GM12801 (cell line): Measurements from ENCODE around the gene SH3RF2.

Experiments
- CTCF ChIP-seq: IDR thresholded peaks from one replicate; pipeline ENCODE4 v1.5.1; 2011; ENCODE audit warnings: control low read depth; ENCODE audit not compliant: insufficient read length; ENCODE audit errors: extremely low read depth

The SH3RF2 gene

GRCh38 chr5:146025681-146026080, 89.3 kb downstream of the SH3RF2 start:
- no peak for TF ChIP-seq CTCF

- TF ChIP-seq CTCF, result no peak
Measured at GRCh38 chr5:146026307-146027010, 90.1 kb downstream of the SH3RF2 start.

GRCh38 chr5:146027751-146028150, 91.4 kb downstream of the SH3RF2 start:
- no peak for TF ChIP-seq CTCF

- no peak for TF ChIP-seq CTCF
Measured at GRCh38 chr5:146032911-146033310, 96.5 kb downstream of the SH3RF2 start.

- no peak for TF ChIP-seq CTCF
Measured at GRCh38 chr5:146034127-146034526, 97.7 kb downstream of the SH3RF2 start.

- no peak for TF ChIP-seq CTCF
Measured at GRCh38 chr5:146034605-146035004, 98.2 kb downstream of the SH3RF2 start.

GRCh38 chr5:146039420-146039819, 103.0 kb downstream of the SH3RF2 start:
- no peak for TF ChIP-seq CTCF
